Activated naive CD4-positive, alpha-beta T cell treated with anti-CD3 and anti-CD28 coated beads, Interleukin-2, amount 10 ng/mL, durations not matched to agents 7 days and 5 days (primary cell): Measurements from ENCODE around the gene ITGB1BP1.

Source experiments
- CTCF ChIA-PET: fragments of 350-600 bp; sonication (Branson Sonifier 250); formaldehyde crosslinking; loops from one replicate; lab custom pipeline; 2021; ENCODE audit warnings: antibody characterized with exemption; lab: Charles Lee
- DNase-seq: peaks from one replicate; pipeline ENCODE4 v3.0.0-alpha.2; 2020
- H3K27ac Mint-ChIP-seq: one replicate; pipeline ENCODE4 v1.8.0; 2021; ENCODE audit warnings: mild to moderate bottlenecking, moderate library complexity, mixed read lengths
- H3K27me3 Mint-ChIP-seq: one replicate; pipeline ENCODE4 v1.8.0; 2021; ENCODE audit warnings: mild to moderate bottlenecking, mixed read lengths
- H3K36me3 Mint-ChIP-seq: one replicate; pipeline ENCODE4 v1.8.0; 2021; ENCODE audit warnings: mixed read lengths
- H3K4me1 Mint-ChIP-seq: one replicate; pipeline ENCODE4 v1.8.0; 2021; ENCODE audit warnings: mixed read lengths
- H3K4me3 Mint-ChIP-seq: one replicate; pipeline ENCODE4 v1.8.0; 2021; ENCODE audit warnings: mild to moderate bottlenecking, moderate library complexity, mixed read lengths
- H3K9me3 Mint-ChIP-seq: one replicate; pipeline ENCODE4 v1.8.0; 2021; ENCODE audit warnings: mixed read lengths

Gene ITGB1BP1

DNA sequence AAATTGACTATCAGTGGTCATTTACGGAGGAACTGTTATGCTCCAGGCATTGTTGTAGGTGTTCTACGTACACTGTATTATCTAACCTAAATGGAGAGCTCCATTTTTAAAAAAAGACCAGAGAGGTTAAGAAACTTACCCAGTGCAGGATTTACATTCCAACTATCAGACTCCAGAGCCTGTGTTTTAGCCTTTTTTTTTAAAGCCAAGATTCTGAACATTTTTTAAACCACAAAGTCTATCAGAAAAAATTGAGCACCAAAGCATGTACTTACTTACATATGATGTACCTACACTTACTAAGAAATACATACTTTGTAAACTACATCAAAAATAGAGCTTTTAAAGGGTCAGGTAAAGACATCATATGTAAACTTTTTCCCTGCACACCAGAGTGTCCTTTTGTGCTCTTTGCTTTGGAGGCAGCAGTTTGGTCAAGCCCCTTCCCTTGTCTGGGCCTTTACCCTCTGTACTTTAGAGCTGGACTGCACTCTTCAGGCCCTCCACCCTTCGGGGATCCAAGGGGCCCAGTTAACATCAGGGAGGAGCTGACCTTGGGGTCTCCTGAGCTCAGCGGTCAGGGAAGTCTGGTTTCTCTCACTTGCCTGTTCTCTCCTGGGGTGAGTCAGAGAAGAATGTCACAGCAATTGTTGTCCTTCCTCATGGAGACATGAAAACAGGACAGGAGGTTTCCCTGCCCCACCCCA lies 58.4 kb downstream of the ITGB1BP1 start:
- Mint-ChIP-seq H3K9me3 (no peaks in the 10 kb centered on the region), H3K36me3 (no peaks in the 10 kb centered on the region), H3K4me1 (no peaks in the 10 kb centered on the region), H3K27ac (no peak overlapping the region), H3K27me3 (peaks cover 27% of the 10 kb centered on the region), H3K4me3 (no peak overlapping the region)
- CTCF ChIA-PET, result interaction anchor here (1.1 to 1.5 kb wide), 2 partner anchors 11 to 220 kb away, joined by 3 to 4 read pairs; no protein-coding TSS in a partner anchor
- no peak for DNase-seq

DNA sequence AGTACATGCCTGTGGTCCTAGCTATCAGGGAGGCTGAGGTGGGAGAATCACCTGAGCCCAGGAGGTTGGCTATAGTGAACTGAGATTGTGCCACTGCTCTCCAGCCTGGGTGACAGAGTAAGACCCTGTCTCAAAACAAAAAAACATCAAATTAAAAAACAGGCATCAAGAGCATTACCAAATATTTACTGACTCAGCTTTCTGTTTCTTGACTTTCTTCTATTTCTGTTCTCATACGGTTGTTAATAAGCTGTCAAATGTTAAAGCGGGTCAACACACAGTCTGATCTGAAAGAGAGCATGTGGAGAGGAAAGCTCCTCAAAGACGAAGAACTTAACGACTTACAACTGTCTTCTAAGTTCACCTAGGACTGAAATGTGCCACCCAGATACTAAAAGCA lies 59.0 kb downstream of the ITGB1BP1 start:
- DNase-seq, result no peak
- Mint-ChIP-seq H3K36me3 (no peaks in the 10 kb centered on the region), H3K4me1 (no peaks in the 10 kb centered on the region), H3K27ac (no peak overlapping the region), H3K4me3 (no peak overlapping the region), H3K27me3 (peaks cover 27% of the 10 kb centered on the region), H3K9me3 (no peaks in the 10 kb centered on the region)
- CTCF ChIA-PET, result interaction anchor here (1.1 to 1.5 kb wide), 2 partner anchors 10 to 220 kb away, joined by 3 to 4 read pairs; no protein-coding TSS in a partner anchor

DNA sequence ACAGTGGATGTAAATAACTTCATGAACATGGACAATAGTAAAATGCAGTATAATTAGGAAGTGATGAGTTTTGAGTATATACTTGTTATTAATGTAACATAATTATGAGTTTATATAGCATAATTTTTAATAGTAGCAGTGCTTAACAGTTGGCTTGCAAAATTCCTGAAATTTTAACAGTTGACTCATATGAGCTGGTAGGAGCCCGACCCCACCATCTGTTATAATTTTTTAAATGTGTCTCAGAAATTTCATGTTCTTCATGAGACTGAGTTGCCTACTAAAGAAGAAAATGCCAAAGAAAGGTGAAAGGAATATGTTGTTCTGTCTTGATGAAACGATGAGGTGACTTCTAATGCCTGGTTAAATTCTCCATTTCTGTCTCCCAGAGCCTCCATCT lies 62.6 kb downstream of the ITGB1BP1 start:
- Mint-ChIP-seq H3K4me1 (no peaks in the 10 kb centered on the region), H3K9me3 (no peaks in the 10 kb centered on the region), H3K27ac (no peak overlapping the region), H3K4me3 (no peak overlapping the region), H3K27me3 (peaks cover 37% of the 10 kb centered on the region), H3K36me3 (no peaks in the 10 kb centered on the region)
- CTCF ChIA-PET, result no interaction called here
- DNase-seq, result no peak

DNA sequence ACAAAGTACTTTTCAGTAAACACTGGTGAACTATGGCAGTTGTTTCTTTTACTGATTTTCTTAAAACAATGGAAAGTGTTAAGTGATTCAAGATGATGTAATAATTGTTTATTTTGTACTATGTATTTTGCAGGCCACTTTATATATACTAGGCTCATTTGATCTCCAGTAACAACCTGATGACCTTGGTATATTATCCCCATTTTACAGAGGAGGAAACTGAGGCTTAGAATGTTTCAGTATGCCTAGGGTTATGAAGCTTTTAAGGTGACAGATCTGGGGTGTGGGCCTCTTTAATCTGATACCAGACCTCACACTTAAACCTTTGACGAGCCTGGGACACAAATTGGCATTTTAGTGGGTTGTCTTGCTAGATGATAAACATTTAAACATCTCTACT lies 63.2 kb downstream of the ITGB1BP1 start:
- Mint-ChIP-seq H3K4me1 (no peaks in the 10 kb centered on the region), H3K4me3 (no peak overlapping the region)
- CTCF ChIA-PET, result no interaction called here

DNA sequence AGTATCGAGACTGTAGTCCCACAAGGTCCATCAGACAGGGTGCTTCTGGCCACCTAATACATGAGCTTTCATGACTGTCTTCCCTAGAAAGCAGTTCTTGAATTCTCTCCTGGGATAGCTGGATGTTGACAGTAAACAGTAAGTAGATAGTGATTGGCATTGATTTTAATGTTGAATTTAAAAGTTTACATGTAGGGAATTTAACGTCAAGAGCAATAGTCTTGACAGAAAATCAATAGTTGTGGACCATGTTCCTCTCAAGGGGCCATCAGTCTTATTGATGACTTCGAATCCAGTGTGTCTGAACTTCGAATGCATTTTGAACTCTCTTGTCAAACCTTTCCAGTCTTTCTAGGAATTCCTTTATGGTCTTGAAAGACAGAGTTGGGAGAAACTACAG lies 63.9 kb downstream of the ITGB1BP1 start:
- H3K4me1 Mint-ChIP-seq, result no peaks in the 10 kb centered on the region
- H3K27ac Mint-ChIP-seq, result no peak overlapping the region
- no peaks in the 10 kb centered on the region for H3K36me3 Mint-ChIP-seq
- H3K4me3 Mint-ChIP-seq, result no peak overlapping the region
- peaks cover 35% of the 10 kb centered on the region for H3K27me3 Mint-ChIP-seq
- CTCF ChIA-PET, result no interaction called here
- no peaks in the 10 kb centered on the region for H3K9me3 Mint-ChIP-seq
- no peak for DNase-seq

More for the DNA sequence above, 63.2 kb downstream of the ITGB1BP1 start:
- Mint-ChIP-seq H3K27ac (no peak overlapping the region), H3K36me3 (no peaks in the 10 kb centered on the region), H3K27me3 (peaks cover 33% of the 10 kb centered on the region), H3K9me3 (no peaks in the 10 kb centered on the region)
- DNase-seq, result no peak

- Mint-ChIP-seq H3K36me3 (no peaks in the 10 kb centered on the region), H3K4me3 (no peak overlapping the region), H3K27me3 (peaks cover 41% of the 10 kb centered on the region), H3K4me1 (no peaks in the 10 kb centered on the region), H3K9me3 (no peaks in the 10 kb centered on the region), H3K27ac (no peak overlapping the region)
- CTCF ChIA-PET, result no interaction called here
- DNase-seq, result no peak
Measured at GRCh38 chr2:9358846-9359245, 64.5 kb downstream of the ITGB1BP1 start.

- DNase-seq, result no peak
- Mint-ChIP-seq H3K4me3 (no peak overlapping the region), H3K27ac (no peak overlapping the region), H3K9me3 (no peaks in the 10 kb centered on the region), H3K4me1 (no peaks in the 10 kb centered on the region), H3K36me3 (no peaks in the 10 kb centered on the region), H3K27me3 (peaks cover 49% of the 10 kb centered on the region)
- CTCF ChIA-PET, result no interaction called here
Measured at GRCh38 chr2:9356261-9356660, 67.1 kb downstream of the ITGB1BP1 start.

DNA sequence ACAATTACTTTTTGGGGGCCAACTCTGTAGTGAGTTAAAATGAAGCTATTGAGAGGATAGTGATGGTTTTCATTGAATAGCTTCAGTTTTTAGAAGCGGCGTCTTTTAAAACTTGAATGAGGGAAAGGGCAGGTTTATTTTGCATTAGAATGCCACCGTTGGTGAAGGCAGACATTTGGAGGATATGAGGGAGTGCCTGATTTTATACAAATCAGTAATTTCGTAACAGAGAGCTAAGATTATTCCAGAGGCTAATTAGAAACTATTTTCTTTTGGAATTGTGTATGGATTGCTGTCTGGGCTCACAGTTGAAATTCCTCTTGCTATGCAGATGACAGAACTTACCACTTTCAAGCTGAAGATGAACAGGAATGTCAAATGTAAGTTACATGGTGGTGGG lies 67.6 kb downstream of the ITGB1BP1 start:
- CTCF ChIA-PET, result interaction anchor here (0.5 kb wide), 1 partner anchor 386 kb away, joined by 3 read pairs; no protein-coding TSS in a partner anchor
- no peaks in the 10 kb centered on the region for H3K4me1 Mint-ChIP-seq
- peaks cover 47% of the 10 kb centered on the region for H3K27me3 Mint-ChIP-seq

DNA sequence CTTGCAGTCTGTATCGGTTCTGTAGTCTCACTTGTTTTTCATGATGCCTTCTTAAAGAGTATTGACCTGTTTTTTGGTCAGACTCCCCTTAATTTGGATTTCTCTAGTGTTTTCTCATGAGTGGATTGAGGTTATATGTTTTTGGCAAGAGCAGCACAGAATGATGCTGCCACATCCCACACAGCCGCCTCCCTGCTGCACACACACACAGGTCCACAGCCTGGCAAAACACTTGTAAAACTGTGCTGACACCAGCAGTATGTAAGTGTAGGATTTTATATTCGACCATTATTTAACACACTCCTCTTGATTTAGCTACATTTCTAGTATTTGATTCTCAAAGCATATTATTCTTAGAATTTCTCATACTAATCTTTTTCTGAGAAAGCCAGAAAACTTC lies 68.1 kb downstream of the ITGB1BP1 start:
- DNase-seq, result no peak
- peaks cover 51% of the 10 kb centered on the region for H3K27me3 Mint-ChIP-seq
- no peaks in the 10 kb centered on the region for H3K9me3 Mint-ChIP-seq
- CTCF ChIA-PET, result interaction anchor here (0.5 kb wide), 1 partner anchor 387 kb away, joined by 3 read pairs; no protein-coding TSS in a partner anchor
- no peaks in the 10 kb centered on the region for H3K4me1 Mint-ChIP-seq
- no peak overlapping the region for H3K27ac Mint-ChIP-seq
- H3K4me3 Mint-ChIP-seq, result no peak overlapping the region
- no peaks in the 10 kb centered on the region for H3K36me3 Mint-ChIP-seq

More for the DNA sequence above, 67.6 kb downstream of the ITGB1BP1 start:
- DNase-seq, result no peak
- H3K9me3 Mint-ChIP-seq, result no peaks in the 10 kb centered on the region
- no peak overlapping the region for H3K27ac Mint-ChIP-seq
- H3K4me3 Mint-ChIP-seq, result no peak overlapping the region
- H3K36me3 Mint-ChIP-seq, result no peaks in the 10 kb centered on the region

GRCh38 chr2:9354318-9354717 lies 69.0 kb downstream of the ITGB1BP1 start:
- no peak for DNase-seq
- Mint-ChIP-seq H3K27ac (no peak overlapping the region), H3K27me3 (peaks cover 56% of the 10 kb centered on the region), H3K4me1 (no peaks in the 10 kb centered on the region), H3K9me3 (no peaks in the 10 kb centered on the region), H3K4me3 (no peak overlapping the region), H3K36me3 (no peaks in the 10 kb centered on the region)
- CTCF ChIA-PET, result interaction anchor here (1.1 kb wide), 1 partner anchor 10 kb away, joined by 4 read pairs; no protein-coding TSS in a partner anchor
